Cardiac muscle cell (in vitro differentiated cells and primary cell): ENCODE data around the gene ZNF276. TPM values are rescaled to one million over a fixed set of nuclear protein-coding genes. Genes with fewer than 3 reads are reported as not detected.
"Not testable (repeated sequence)": the region's sequence is repeated elsewhere in the genome, so short reads cannot be mapped to it uniquely, and the experiment has no call there.

Source experiments
- DNase-seq, 2 donors: peaks; one replicate each; pipeline versions ENCODE4 v3.0.0 to v3.0.0-alpha.2; 2010 to 2017; ENCODE audit warnings: low read depth in 1 of 2, low spot score in 1 of 2
- H3K27ac ChIP-seq: fragments of 200-600 bp; sonication (generic); 2 replicates; pipeline ENCODE4 v1.5.1; 2016
- H3K27me3 ChIP-seq: fragments of 200-600 bp; sonication (generic); 2 replicates; pipeline ENCODE4 v1.6.0; 2016; ENCODE audit warnings: control low read depth
- H3K36me3 ChIP-seq: fragments of 200-600 bp; sonication (generic); 2 replicates; pipeline ENCODE4 v1.5.1; 2016; ENCODE audit warnings: control low read depth
- H3K4me1 ChIP-seq: fragments of 200-600 bp; sonication (generic); 2 replicates; pipeline ENCODE4 v1.8.1; 2017; ENCODE audit warnings: low read depth, mild to moderate bottlenecking, mixed run types
- H3K4me3 ChIP-seq: fragments of 200-600 bp; sonication (generic); 2 replicates; pipeline ENCODE4 v1.5.1; 2016; ENCODE audit warnings: mild to moderate bottlenecking
- H3K9me3 ChIP-seq: fragments of 200-600 bp; sonication (generic); 2 replicates; pipeline ENCODE4 v1.5.1; 2017; ENCODE audit warnings: low read depth, mild to moderate bottlenecking, control low read depth
- polyA plus RNA-seq: library from polyadenylated mRNA; unstranded; fragments of >200 nt; fragmentation: Nextera tagmentation; extraction: Ambion mirVana; gene quantifications from 2 replicates; pipeline ENCODE4 v1.2.1, GENCODE V29; 2016
- total RNA-seq: library from RNA; depleted of rRNA; stranded (reverse); fragments of >200 nt; gene quantifications from 2 replicates; pipeline ENCODE4 v1.2.3, GENCODE V29; 2016
- TF ChIP-seq, protein P1 (sequence below): IDR thresholded peaks from 2 replicates; pipeline ENCODE4 v1.5.1; 2012; ENCODE audit warnings: low read depth, mild to moderate bottlenecking, low read length

Gene ZNF276
- total and polyA plus RNA-seq, 2 experiments from 2014 or later, result 16.2 to 43.2 TPM

DNA sequence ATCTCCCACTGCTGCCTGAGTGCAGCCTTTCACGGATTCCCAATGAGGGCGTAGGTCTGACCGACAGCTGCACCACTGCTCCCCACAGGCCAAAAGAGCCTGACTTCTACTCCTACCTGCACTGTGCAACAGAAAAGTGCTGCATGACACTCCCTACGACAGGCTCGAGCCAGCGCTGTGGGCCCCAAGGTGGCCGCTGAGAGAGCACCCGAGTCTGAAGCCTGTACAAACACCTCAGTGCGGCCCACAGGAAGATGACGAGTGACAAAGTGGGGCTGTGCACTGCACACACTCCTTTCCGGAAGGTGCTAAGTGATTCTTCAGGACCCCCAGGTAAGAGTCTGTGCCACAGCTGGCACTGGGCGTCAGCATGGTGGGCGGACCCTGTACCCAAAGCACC lies 53.9 kb downstream of the ZNF276 start:
- peaks cover 6% of the 10 kb centered on the region for H3K36me3 ChIP-seq
- TF ChIP-seq, protein P1, sequence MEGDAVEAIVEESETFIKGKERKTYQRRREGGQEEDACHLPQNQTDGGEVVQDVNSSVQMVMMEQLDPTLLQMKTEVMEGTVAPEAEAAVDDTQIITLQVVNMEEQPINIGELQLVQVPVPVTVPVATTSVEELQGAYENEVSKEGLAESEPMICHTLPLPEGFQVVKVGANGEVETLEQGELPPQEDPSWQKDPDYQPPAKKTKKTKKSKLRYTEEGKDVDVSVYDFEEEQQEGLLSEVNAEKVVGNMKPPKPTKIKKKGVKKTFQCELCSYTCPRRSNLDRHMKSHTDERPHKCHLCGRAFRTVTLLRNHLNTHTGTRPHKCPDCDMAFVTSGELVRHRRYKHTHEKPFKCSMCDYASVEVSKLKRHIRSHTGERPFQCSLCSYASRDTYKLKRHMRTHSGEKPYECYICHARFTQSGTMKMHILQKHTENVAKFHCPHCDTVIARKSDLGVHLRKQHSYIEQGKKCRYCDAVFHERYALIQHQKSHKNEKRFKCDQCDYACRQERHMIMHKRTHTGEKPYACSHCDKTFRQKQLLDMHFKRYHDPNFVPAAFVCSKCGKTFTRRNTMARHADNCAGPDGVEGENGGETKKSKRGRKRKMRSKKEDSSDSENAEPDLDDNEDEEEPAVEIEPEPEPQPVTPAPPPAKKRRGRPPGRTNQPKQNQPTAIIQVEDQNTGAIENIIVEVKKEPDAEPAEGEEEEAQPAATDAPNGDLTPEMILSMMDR, result no peak

DNA sequence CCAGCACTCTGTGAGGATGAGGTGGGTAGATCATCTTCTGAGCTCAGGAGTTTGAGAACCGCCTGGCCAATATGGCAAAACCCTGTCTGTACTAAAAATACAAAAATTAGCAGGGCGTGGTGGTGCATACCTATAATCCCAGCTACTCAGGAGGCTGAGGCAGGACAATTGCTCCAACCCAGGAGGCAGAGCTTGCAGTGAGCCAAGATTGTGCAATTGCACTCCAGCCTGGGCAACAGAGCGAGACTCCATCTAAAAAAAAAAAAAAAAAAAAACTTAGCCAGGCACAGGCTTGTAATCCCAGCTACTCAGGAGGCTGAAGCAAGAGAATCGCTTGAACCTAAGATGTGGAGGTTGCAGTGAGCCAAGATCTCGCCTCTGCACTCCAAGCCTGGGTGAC lies 56.9 kb downstream of the ZNF276 start:
- H3K36me3 ChIP-seq, DNase-seq, H3K4me3 ChIP-seq, H3K9me3 ChIP-seq, H3K27ac ChIP-seq, H3K27me3 ChIP-seq, H3K4me1 ChIP-seq: not testable (repeated sequence)

More for the DNA sequence above, 53.9 kb downstream of the ZNF276 start:
- DNase-seq, result no peak
- H3K27me3 ChIP-seq, result no peaks in the 10 kb centered on the region
- H3K9me3 ChIP-seq, result no peaks in the 10 kb centered on the region
- H3K27ac ChIP-seq, result no peak overlapping the region
- H3K4me1 ChIP-seq, result no peaks in the 10 kb centered on the region
- no peak overlapping the region for H3K4me3 ChIP-seq

DNA sequence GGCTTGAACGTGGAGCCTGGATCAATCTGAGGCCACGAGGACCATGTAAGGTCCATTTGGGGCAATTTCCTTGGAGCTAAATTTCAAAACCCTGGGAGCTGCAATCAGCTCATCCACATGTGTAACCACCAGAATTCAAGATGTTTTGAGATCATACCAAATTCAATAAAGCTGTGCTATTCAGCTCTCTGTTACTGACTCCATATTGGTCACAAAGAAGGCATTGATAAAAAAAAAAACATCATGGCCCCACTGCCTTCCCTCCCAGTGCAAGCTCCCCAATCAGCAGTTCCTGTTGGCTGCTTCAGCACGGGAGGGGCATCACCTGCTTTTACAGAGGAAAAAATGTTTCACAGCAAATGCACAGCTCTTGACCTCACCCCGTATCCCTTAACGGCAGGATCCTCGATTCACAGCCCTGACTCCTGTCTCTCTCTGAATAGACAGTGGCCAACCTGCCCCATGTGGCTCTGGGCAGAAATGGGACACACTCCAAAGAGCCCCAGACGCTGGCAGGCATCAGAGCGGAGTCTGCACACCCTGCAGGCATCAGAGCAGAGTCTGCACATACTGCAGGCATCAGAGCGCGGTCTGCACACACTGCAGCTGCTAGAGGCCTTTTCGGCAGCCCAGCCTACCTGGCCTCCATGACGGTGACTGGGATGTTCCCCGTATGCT lies 58.0 kb downstream of the ZNF276 start:
- Histone ChIP-seq H3K27ac (no peak overlapping the region), H3K36me3 (peaks cover 2% of the 10 kb centered on the region), H3K27me3 (no peaks in the 10 kb centered on the region), H3K4me3 (no peak overlapping the region), H3K4me1 (no peaks in the 10 kb centered on the region), H3K9me3 (no peaks in the 10 kb centered on the region)
- DNase-seq, result no peak
- TF ChIP-seq, protein P1, result no peak

DNA sequence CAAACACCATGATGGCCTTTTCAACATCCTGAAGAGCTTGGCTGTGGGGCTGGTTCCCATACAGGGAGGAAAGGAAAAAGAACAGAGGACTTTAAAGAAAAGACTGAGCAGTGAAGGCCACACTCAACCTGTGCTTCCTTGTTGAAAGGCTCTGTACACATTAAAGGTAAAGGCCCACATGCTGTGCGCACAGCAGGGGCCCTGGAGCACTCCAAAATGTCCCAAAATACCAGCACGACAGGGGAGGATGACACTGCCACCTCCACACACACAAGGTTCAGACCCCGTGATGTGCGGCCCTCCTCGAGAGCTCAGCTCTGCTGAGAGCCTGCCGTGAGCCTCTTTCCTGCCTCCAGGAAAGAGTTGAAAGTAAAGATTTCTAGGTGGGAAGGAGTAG lies 58.6 kb downstream of the ZNF276 start:
- no peaks in the 10 kb centered on the region for H3K9me3 ChIP-seq
- no peak for DNase-seq
- TF ChIP-seq, protein P1, result no peak
- no peaks in the 10 kb centered on the region for H3K27me3 ChIP-seq
- peaks cover 2% of the 10 kb centered on the region for H3K36me3 ChIP-seq
- no peak overlapping the region for H3K4me3 ChIP-seq
- H3K27ac ChIP-seq, result no peak overlapping the region
- H3K4me1 ChIP-seq, result no peaks in the 10 kb centered on the region

DNA sequence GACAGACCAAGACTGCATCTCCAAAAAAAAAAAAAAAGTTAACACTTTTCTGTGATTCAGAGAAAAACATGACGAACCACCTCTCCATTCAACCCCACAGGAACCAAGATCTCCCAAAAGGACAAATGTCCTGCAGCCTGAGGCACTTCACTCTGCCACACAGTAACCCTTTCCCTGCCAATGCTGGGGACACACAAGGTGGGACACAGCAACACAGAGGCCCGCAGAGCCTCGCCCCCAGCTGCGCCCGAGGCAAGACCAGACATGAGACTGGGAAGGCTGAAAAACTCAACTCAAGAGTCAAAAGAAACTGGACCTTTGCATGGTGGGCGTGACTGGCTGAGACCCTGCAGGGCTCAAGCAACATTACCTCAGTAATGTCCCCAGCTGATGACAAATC lies 61.2 kb downstream of the ZNF276 start:
- TF ChIP-seq, protein P1, result no peak
- no peak for DNase-seq
- no peaks in the 10 kb centered on the region for H3K27me3 ChIP-seq
- no peak overlapping the region for H3K27ac ChIP-seq
- no peaks in the 10 kb centered on the region for H3K4me1 ChIP-seq
- H3K36me3 ChIP-seq, result no peaks in the 10 kb centered on the region
- H3K9me3 ChIP-seq, result no peaks in the 10 kb centered on the region
- H3K4me3 ChIP-seq, result no peak overlapping the region

DNA sequence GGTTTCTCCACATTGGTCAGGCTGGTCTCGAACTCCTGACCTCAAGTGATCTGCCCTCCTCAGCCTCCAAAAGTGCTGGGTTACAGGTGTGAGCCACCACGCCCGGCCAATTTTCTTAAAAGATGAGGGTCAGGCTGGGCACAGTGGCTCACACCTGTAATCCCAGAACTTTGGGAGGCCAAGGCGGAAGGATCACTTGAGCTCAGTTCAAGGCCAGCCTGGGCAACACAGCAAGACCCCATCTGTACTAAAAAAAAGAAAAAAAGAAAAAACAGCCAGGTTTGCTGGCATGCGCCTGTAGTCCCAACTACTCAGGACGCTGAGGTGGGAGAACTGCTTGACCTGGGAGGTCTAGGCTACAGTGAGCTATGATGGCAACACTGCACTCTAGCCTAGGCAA lies 62.6 kb downstream of the ZNF276 start:
- DNase-seq, H3K4me1 ChIP-seq, H3K36me3 ChIP-seq, H3K9me3 ChIP-seq, H3K27ac ChIP-seq, H3K27me3 ChIP-seq, H3K4me3 ChIP-seq: not testable (repeated sequence)
